HG02970 (cell line): ENCODE measurements around the gene GYS1.

Experiments
- ATAC-seq: cut with Tn5 transposase; IDR thresholded peaks from one replicate; pipeline ENCODE4 v1.9.1; 2021; ENCODE audit warnings: mild to moderate bottlenecking, moderate library complexity, moderate number of reproducible peaks; ENCODE audit not compliant: unreplicated experiment, low FRiP score

The GYS1 gene

DNA sequence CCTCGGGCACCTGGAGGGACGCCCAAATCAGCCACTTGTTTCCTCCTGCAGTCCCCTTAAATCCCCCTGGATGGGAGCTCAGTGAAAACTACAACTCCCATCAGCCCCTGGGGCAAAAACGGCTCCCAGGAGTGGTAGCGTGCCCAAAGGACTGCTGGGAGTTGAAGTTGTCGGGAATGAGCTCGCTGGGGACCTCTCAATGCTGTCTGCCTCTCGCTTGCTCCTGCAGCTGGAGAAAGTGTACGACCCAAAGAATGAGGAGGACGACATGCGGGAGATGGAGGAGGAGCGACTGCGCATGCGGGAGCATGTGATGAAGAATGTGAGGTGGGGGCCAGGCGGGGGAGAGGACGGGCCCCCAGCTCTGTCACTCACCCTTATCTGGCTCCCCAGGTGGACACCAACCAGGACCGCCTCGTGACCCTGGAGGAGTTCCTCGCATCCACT, 74.3 kb downstream of the GYS1 start:
- ATAC-seq, result no peak
